Measurements from ENCODE around the gene SRRM3. TPM values are rescaled to one million over a fixed set of nuclear protein-coding genes. Genes with fewer than 3 reads are reported as not detected.
"Not testable (repeated sequence)": the region's sequence is repeated elsewhere in the genome, so short reads cannot be mapped to it uniquely, and the experiment has no call there.

Gene SRRM3
- total and polyA plus RNA-seq, 8 donors: 0.37 to 6.4 (median 5.3) TPM; not detected in 2

DNA sequence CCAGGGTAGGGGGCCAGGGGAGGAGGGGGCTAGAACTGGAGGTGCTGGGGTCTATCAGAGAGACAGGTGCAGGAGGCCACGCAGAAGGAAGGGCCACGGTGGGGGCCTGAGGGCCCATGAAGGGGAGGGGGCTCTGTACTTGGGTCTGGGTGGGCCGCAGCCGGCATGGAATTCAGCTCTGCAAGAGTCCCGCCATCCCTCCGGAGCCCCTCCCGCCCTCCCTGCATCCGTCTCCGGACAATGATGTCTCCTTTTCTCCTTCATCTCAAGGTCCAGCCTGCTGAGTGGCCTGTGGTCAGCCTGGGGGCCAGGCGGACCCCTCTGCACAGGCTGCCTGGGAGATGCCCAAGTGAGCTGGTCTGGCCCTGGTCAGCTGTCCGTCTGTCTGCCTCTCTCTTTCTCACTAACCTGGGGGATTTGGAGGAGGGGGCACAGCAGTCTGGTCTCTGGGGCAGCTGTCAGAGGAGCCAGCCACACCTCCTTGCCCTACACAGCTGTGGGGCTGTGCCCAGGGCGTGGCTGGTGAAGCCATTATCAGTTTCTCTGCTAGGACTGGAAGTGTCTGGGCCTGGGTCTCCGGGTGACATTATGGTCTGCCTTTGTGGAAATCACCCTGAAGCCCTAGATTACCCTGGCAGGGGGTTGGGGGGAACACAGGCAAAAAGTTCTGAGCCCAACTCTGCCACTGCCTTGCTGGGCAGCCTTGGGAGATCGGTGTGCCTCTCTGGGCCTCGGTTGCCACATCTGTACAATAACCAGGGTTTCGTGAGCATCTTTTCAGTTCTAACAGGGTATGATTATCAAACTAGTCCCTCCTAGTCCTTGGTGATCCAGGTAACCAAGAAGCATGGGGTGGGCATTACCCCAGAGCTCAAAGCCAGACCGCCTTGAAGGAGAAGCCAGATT lies 81.8 kb downstream of the SRRM3 start:
- H3K36me3 ChIP-seq: no peaks in the 10 kb centered on the region
- TF ChIP-seq POLR2A (IDR thresholded peaks at IDR 0.05) (no peak), EP300 (IDR thresholded peaks at IDR 0.05) (no peak), POLR2AphosphoS5 (IDR thresholded peaks at IDR 0.05) (no peak)
- TF ChIP-seq, protein P1, sequence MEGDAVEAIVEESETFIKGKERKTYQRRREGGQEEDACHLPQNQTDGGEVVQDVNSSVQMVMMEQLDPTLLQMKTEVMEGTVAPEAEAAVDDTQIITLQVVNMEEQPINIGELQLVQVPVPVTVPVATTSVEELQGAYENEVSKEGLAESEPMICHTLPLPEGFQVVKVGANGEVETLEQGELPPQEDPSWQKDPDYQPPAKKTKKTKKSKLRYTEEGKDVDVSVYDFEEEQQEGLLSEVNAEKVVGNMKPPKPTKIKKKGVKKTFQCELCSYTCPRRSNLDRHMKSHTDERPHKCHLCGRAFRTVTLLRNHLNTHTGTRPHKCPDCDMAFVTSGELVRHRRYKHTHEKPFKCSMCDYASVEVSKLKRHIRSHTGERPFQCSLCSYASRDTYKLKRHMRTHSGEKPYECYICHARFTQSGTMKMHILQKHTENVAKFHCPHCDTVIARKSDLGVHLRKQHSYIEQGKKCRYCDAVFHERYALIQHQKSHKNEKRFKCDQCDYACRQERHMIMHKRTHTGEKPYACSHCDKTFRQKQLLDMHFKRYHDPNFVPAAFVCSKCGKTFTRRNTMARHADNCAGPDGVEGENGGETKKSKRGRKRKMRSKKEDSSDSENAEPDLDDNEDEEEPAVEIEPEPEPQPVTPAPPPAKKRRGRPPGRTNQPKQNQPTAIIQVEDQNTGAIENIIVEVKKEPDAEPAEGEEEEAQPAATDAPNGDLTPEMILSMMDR (IDR thresholded peaks at IDR 0.05): no peak
- H3K4me3 ChIP-seq: peak overlapping the region; percentile 49 to 58 (median 53)
- H3K4me1 ChIP-seq: peaks cover 16 to 29% (median 20%) of the 10 kb centered on the region in 4 donors
- H3K27me3 ChIP-seq: peaks cover 0 to 69% (median 34%) of the 10 kb centered on the region in 3 donors
- no peaks in the 10 kb centered on the region for H3K9me3 ChIP-seq
- intact Hi-C loops (cut with DNase I; ENCODE audit: low total_unique reads): no loop called here
- peak overlapping the region in 1 of 5 donors; percentile 51 for H3K27ac ChIP-seq
- DNase-seq: no peak
- WGBS, 5 donors: 54 to 67% (median 64%) methylated on average over 13 to 17 of the region's 17 CpGs

DNA sequence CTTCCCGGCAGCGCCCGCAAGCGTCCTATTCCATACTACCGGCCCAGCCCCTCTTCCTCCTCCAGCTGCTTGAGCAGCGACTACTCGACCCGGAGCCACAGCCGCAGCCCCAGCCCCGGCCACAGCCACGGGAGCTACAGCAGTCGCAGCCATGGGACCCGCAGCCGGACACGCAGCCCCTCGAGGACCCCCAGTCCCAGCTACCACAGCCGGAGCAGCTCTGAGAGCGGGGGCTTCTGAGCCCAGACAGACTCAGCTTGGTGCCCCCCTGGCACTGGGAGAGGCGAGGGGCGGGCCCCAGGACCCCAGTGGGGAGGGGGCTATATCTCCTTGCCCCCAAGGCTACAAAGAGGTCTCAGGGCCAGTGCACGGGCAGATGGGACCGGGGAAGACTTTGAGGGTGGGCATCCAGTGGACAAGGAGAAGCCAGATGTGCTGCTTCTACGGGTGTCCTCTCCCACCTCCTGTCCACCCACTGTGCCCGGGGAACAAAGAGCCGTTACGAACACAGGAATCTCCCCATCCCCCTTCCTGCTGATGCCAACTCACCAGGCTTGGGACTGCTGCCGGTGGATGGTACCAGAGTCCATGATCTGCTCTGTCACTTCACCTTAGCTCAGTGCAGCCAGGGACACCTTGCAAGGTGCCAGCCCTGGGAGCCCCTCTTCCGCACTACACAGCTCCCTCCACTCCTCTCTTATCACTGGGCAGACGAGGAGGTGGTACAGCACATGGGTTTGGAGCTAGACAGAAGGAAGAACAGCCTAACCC lies 84.1 kb downstream of the SRRM3 start:
- Histone ChIP-seq H3K36me3 (no peaks in the 10 kb centered on the region), H3K9me3 (no peaks in the 10 kb centered on the region), H3K4me1 (peaks cover 16 to 28% (median 18%) of the 10 kb centered on the region in 4 donors), H3K4me3 (no peak overlapping the region), H3K27me3 (peaks cover 0 to 47% (median 28%) of the 10 kb centered on the region in 3 donors), H3K27ac (no peak overlapping the region)
- no peak for TF ChIP-seq EP300 (IDR thresholded peaks at IDR 0.05)
- TF ChIP-seq, protein P1 (IDR thresholded peaks at IDR 0.05): no peak
- TF ChIP-seq POLR2AphosphoS5 (IDR thresholded peaks at IDR 0.05): no peak
- WGBS, 5 donors: 78 to 83% (median 81%) methylated on average over 26 to 29 of the region's 29 CpGs
- no peak for DNase-seq
- intact Hi-C loops (cut with DNase I; ENCODE audit: low total_unique reads): no loop called here

DNA sequence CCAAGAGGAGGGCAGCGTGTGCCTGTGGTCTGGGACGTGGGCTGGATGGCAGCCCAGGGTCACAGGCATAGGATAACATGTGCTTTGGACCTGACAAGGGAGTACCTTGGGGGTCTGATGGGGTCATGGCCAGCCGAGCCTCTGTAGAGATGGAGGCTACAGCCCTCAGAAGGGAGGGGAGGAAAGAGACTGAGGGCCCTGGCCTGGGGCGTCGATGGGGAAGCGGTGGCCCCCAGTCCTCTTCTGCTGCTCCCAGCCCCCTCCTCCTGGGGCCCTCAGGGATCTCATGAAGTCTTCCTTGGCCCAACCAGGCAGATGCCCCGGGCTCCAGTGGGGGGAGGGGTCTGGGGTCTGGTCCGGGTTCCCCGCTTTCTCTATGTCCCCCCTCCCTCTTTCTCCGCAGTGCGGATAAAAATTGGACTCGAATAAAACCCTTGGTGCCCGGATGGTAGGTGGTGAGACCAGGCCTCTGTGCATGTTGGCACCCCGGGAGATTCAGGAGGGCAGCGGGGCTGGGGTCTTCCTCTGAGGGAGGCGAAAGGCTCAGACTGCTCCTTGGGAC lies 85.2 kb downstream of the SRRM3 start:
- no peak overlapping the region for H3K4me3 ChIP-seq
- 84 to 90% (median 85%) methylated on average over 14 to 16 of the region's 16 CpGs for WGBS, 5 donors
- TF ChIP-seq, protein P1 (IDR thresholded peaks at IDR 0.05): no peak
- no peak for TF ChIP-seq EP300 (IDR thresholded peaks at IDR 0.05)
- DNase-seq: no peak
- no peaks in the 10 kb centered on the region for H3K9me3 ChIP-seq
- intact Hi-C loops (cut with DNase I; ENCODE audit: low total_unique reads): no loop called here
- H3K27ac ChIP-seq: no peak overlapping the region
- H3K27me3 ChIP-seq: peaks cover 0 to 37% (median 19%) of the 10 kb centered on the region in 3 donors
- H3K36me3 ChIP-seq: no peaks in the 10 kb centered on the region
- H3K4me1 ChIP-seq: peaks cover 21 to 29% (median 24%) of the 10 kb centered on the region in 4 donors

DNA sequence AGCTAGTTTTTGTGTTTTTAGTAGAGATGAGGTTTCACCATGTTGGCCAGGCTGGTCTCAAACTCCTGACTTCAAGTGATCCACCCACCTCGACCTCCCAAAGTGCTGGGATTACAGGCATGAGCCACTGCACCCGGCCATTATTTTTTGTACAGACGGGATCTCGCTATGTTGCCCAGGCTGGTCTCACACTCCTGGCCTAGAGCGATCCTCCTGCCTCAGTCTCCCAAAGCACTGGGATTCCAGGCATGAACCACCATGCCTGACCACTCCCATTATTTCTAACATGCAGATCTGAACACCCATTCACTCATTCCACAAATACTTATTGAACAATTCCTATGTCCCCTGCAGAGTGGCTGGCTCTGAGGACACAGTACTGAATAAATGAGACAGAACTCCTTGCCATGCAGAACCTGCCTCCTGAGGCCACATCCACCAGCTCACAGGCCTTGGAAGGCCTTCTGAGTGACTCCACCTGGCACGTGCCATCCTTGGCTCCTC lies 89.2 kb downstream of the SRRM3 start:
- H3K36me3 ChIP-seq; intact Hi-C loops (cut with DNase I; ENCODE audit: low total_unique reads); DNase-seq; H3K4me3 ChIP-seq; H3K27me3 ChIP-seq; H3K9me3 ChIP-seq: not testable (repeated sequence)
- 76 to 83% (median 82%) methylated on average over 6 of the region's 6 CpGs for WGBS, 5 donors
- peaks cover 45 to 51% (median 50%) of the 10 kb centered on the region in 4 donors for H3K4me1 ChIP-seq
- peak overlapping the region; percentile 75 to 99 (median 93) for H3K27ac ChIP-seq

All from stomach (tissue), 9 donors.